ENCODE data around the gene HSPA4L. TPM values are rescaled to one million over a fixed set of nuclear protein-coding genes. Genes with fewer than 3 reads are reported as not detected.

HSPA4L gene
- total RNA-seq, 4 donors from 2014 or later: 2.0 to 2.6 (median 2.4) TPM

- Histone ChIP-seq H3K27ac (no peak overlapping the region), H3K36me3 (no peaks in the 10 kb centered on the region), H3K4me3 (no peak overlapping the region), H3K27me3 (no peaks in the 10 kb centered on the region), H3K4me1 (no peaks in the 10 kb centered on the region), H3K9me3 (peaks cover 0 to 7% (median 0%) of the 10 kb centered on the region in 4 donors)
- DNase-seq: no peak
- TF ChIP-seq CTCF (IDR thresholded peaks at IDR 0.05) (no peak), POLR2A (IDR thresholded peaks at IDR 0.05) (no peak)
These were observed 61.8 kb downstream of the HSPA4L start for GRCh38 chr4:127843704-127844600.

- no peaks in the 10 kb centered on the region for H3K27me3 ChIP-seq
- H3K9me3 ChIP-seq: peaks cover 0 to 9% (median 0%) of the 10 kb centered on the region in 4 donors
- TF ChIP-seq POLR2A (IDR thresholded peaks at IDR 0.05) (no peak), CTCF (IDR thresholded peaks at IDR 0.05) (no peak)
- no peaks in the 10 kb centered on the region for H3K36me3 ChIP-seq
- H3K4me1 ChIP-seq: no peaks in the 10 kb centered on the region
- no peak overlapping the region for H3K4me3 ChIP-seq
- no peak for DNase-seq
- no peak overlapping the region for H3K27ac ChIP-seq
These were observed 62.5 kb downstream of the HSPA4L start for GRCh38 chr4:127844601-127845116.

DNA sequence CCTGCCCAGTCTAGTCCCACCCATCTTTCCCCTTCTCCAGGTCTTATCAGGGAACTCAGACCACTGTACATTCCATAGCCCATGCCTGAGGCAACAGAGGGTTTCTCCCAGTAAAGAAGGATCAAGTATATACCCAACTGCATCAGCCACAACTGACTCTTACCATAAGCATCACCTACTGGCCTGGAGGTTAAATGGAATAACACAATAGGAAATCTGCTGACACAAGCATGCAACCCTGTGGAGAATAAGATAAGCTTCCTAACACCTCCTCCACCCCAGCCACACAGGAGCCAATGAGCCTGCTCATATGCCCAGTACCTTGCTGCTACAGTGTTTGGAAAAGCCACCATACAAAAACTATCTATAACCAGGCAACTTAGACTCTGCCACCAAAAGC is 63.9 kb downstream of the HSPA4L start:
- Histone ChIP-seq H3K27ac (no peak overlapping the region), H3K27me3 (no peaks in the 10 kb centered on the region), H3K9me3 (peaks cover 0 to 20% (median 0%) of the 10 kb centered on the region in 4 donors), H3K4me1 (no peaks in the 10 kb centered on the region), H3K4me3 (no peak overlapping the region), H3K36me3 (no peaks in the 10 kb centered on the region)
- TF ChIP-seq CTCF (IDR thresholded peaks at IDR 0.05): no peak
- TF ChIP-seq POLR2A (IDR thresholded peaks at IDR 0.05): no peak
- no peak for DNase-seq

DNA sequence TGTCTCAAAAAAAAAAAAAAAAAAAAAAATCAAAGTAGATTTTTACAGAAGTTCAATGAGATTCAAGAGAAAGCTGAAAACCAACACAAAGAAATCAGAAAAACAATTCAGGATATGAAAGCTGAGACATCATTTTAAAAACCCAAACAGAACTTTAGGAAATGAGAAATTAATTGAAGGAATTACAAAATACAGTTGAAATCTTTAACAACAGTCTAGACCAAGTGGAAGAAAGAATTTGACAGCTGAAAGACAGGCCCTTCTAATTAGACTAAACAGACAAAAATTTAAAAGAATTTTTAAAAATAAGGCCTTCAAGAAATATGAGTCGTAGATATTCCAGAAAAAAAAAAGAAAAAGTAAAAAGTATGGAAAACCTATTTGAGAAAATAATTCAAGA is 64.6 kb downstream of the HSPA4L start:
- no peak for DNase-seq
- Histone ChIP-seq H3K36me3 (no peaks in the 10 kb centered on the region), H3K4me1 (no peaks in the 10 kb centered on the region), H3K4me3 (no peak overlapping the region), H3K27ac (no peak overlapping the region), H3K27me3 (no peaks in the 10 kb centered on the region), H3K9me3 (peaks cover 0 to 23% (median 0%) of the 10 kb centered on the region in 4 donors)
- TF ChIP-seq CTCF (IDR thresholded peaks at IDR 0.05): no peak
- no peak for TF ChIP-seq POLR2A (IDR thresholded peaks at IDR 0.05)

DNA sequence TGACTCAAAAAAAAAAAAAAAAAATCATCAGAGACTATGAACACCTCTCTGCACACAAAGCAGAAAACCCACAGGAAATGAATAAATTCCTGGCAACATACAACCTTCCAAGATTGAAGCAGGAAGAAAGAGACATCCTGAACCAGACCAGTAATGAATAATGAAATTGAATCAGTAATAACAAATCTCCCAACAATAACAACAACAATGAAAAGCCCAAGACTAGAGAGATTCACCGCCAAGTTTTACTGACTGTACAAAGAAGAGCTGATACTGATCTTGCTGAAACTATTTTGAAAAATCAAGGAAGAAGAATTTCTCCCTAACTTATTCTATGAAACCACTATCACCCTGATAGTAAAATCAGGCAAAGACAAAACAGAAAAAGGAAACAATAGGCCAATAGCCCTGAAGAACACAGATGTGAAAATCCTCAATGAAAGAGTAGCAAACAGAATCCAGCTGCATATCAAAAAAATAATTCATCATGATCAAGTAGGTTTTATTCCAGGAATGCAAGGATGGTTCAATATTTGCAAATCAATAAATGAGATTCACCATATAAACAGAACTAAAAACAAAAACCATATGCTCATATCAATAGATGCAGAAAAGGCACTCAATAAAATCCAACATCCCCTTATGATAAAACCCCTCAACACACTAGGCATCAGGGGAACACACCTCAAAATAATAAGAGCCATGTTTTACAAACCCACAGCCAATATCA is 67.5 kb downstream of the HSPA4L start:
- H3K9me3 ChIP-seq: peaks cover 0 to 23% (median 0%) of the 10 kb centered on the region in 4 donors

More for the DNA sequence above, 67.5 kb downstream of the HSPA4L start:
- no peaks in the 10 kb centered on the region for H3K36me3 ChIP-seq
- H3K4me3 ChIP-seq: no peak overlapping the region
- H3K27me3 ChIP-seq: no peaks in the 10 kb centered on the region
- H3K4me1 ChIP-seq: no peaks in the 10 kb centered on the region
- TF ChIP-seq POLR2A (IDR thresholded peaks at IDR 0.05) (no peak), CTCF (IDR thresholded peaks at IDR 0.05) (no peak)
- no peak for DNase-seq
- H3K27ac ChIP-seq: no peak overlapping the region

Data from Peyer's patch (tissue), 4 donors.